ENCODE data around the gene NPVF. TPM values are rescaled to one million over a fixed set of nuclear protein-coding genes. Genes with fewer than 3 reads are reported as not detected.

Gene NPVF
- total RNA-seq, 1 experiment from 2014 or later = not detected

DNA sequence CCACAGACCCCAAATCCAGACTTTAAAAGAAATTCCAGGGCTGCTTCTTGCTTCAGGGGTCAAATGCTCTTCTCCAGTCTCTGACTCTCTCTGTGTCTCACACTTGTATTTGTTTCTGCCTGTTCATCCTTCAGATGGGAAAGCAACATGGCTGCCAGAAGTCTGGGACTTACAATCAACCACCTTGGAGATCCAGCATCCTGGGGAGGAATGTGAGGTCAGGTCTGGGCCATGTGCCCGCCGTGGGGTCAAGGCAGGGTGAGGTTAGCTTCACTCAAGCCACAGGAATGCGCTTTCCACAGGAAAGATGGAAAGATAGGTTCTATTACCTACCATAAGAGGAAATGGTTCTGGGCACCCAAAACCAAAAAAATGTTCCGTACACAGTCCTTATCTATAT, 34.3 kb upstream of the NPVF start:
- Histone ChIP-seq H3K23ac (ENCODE audit: insufficient read length, low read depth, low read length) (no peak overlapping the region), H3K79me2 (ENCODE audit: insufficient read depth, low read length) (no peaks in the 10 kb centered on the region), H3K79me1 (ENCODE audit: insufficient read depth, low read depth, low read length, poor library complexity, severe bottlenecking) (no peaks in the 10 kb centered on the region), H2BK20ac (ENCODE audit: low read depth, low read length, poor library complexity, severe bottlenecking) (no peak overlapping the region), H4K8ac (replicated peaks; ENCODE audit: insufficient read length, low read depth, low read length) (no peak overlapping the region), H3K4ac (ENCODE audit: low read depth, low read length) (no peak overlapping the region), H3K14ac (ENCODE audit: insufficient read depth, low read length) (no peak overlapping the region), H2AFZ (ENCODE audit: low read length) (no peak overlapping the region), H2BK120ac (ENCODE audit: low read depth, low read length, poor library complexity, severe bottlenecking) (no peak overlapping the region), H3K27me3 (ENCODE audit: insufficient read depth, low read length) (no peaks in the 10 kb centered on the region), H2BK12ac (ENCODE audit: insufficient read length, low read depth, low read length) (no peak overlapping the region), H2AK5ac (ENCODE audit: insufficient read length, low read length) (no peak overlapping the region), H3K4me1 (ENCODE audit: insufficient read depth, low read length) (no peaks in the 10 kb centered on the region), H3K18ac (ENCODE audit: insufficient read length, low read depth, low read length) (no peak overlapping the region), H3K9ac (ENCODE audit: extremely low read depth, insufficient read length, low read length) (no peak overlapping the region), H4K5ac (ENCODE audit: insufficient read length, low read depth, low read length) (no peak overlapping the region), H4K20me1 (ENCODE audit: control insufficient read depth, insufficient read depth, insufficient read length) (no peaks in the 10 kb centered on the region), H3K27ac (ENCODE audit: insufficient read length, low read depth, low read length) (no peak overlapping the region), H3T11ph (ENCODE audit: low read length) (no peak overlapping the region), H3K9me3 (ENCODE audit: control insufficient read depth, low read depth, low read length) (no peaks in the 10 kb centered on the region), H3K4me2 (ENCODE audit: insufficient read depth, insufficient read length, low read length) (no peak overlapping the region), H3K23me2 (ENCODE audit: insufficient read length, low read depth, low read length, poor library complexity, severe bottlenecking) (no peaks in the 10 kb centered on the region), H2BK15ac (ENCODE audit: low read depth, low read length) (no peak overlapping the region), H2BK5ac (ENCODE audit: insufficient read length, low read length) (no peak overlapping the region), H3K56ac (ENCODE audit: insufficient read length, low read depth, low read length) (no peak overlapping the region), H4K91ac (ENCODE audit: insufficient read length, low read depth, low read length) (no peak overlapping the region)
- Mint-ChIP-seq H3K27ac (no peak overlapping the region), H3K36me3 (ENCODE audit: insufficient read depth in 1 of 3, low read depth in 3 of 3) (no peaks in the 10 kb centered on the region), H3K4me3 (no peak overlapping the region), H3K4me1 (peaks cover 2 to 3% of the 10 kb centered on the region in 2 experiments; a peak in 2 of 4 replicates), H3K27me3 (ENCODE audit: low read depth) (peaks cover 10% of the 10 kb centered on the region), H3K9me3 (no peaks in the 10 kb centered on the region)
- WGBS (ENCODE audit: extremely low coverage, insufficient read length, low lambda C conversion rate) = no CpG with 5 or more reads among the region's 4 CpGs
- TF ChIP-seq, protein P1, sequence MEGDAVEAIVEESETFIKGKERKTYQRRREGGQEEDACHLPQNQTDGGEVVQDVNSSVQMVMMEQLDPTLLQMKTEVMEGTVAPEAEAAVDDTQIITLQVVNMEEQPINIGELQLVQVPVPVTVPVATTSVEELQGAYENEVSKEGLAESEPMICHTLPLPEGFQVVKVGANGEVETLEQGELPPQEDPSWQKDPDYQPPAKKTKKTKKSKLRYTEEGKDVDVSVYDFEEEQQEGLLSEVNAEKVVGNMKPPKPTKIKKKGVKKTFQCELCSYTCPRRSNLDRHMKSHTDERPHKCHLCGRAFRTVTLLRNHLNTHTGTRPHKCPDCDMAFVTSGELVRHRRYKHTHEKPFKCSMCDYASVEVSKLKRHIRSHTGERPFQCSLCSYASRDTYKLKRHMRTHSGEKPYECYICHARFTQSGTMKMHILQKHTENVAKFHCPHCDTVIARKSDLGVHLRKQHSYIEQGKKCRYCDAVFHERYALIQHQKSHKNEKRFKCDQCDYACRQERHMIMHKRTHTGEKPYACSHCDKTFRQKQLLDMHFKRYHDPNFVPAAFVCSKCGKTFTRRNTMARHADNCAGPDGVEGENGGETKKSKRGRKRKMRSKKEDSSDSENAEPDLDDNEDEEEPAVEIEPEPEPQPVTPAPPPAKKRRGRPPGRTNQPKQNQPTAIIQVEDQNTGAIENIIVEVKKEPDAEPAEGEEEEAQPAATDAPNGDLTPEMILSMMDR (conservative IDR thresholded peaks at IDR 0.05) = no peak
- DNase-seq = no peak
